GM21529 (cell line): ENCODE results near the gene PSMA3.

ENCODE experiments used
- ATAC-seq: cut with Tn5 transposase; IDR thresholded peaks from one replicate; pipeline ENCODE4 v1.9.1; 2021; ENCODE audit not compliant: unreplicated experiment

The PSMA3 gene

GRCh38 chr14:58270628-58271027 is 26.0 kb downstream of the PSMA3 start:
- no peak for ATAC-seq

- ATAC-seq, result no peak
Observed at GRCh38 chr14:58272588-58273372, 28.1 kb downstream of the PSMA3 start.

GRCh38 chr14:58274881-58275280 is 30.2 kb downstream of the PSMA3 start:
- no peak for ATAC-seq

- no peak for ATAC-seq
Observed at GRCh38 chr14:58275527-58276190, 31.0 kb downstream of the PSMA3 start.

GRCh38 chr14:58276208-58276607 is 31.6 kb downstream of the PSMA3 start:
- no peak for ATAC-seq

- ATAC-seq, result no peak
Observed at GRCh38 chr14:58278177-58278576, 33.5 kb downstream of the PSMA3 start.

GRCh38 chr14:58280954-58281787 is 36.5 kb downstream of the PSMA3 start:
- peak; percentile 73 for ATAC-seq

GRCh38 chr14:58281969-58282368 is 37.3 kb downstream of the PSMA3 start:
- no peak for ATAC-seq

GRCh38 chr14:58282925-58283593 is 38.4 kb downstream of the PSMA3 start:
- ATAC-seq, result no peak

- no peak for ATAC-seq
Observed at GRCh38 chr14:58283730-58284129, 39.1 kb downstream of the PSMA3 start.

GRCh38 chr14:58285132-58285531 is 40.5 kb downstream of the PSMA3 start:
- ATAC-seq, result no peak

- ATAC-seq, result no peak
Observed at GRCh38 chr14:58287607-58288042, 43.0 kb downstream of the PSMA3 start.

- ATAC-seq, result no peak
Observed at GRCh38 chr14:58288106-58288792, 43.6 kb downstream of the PSMA3 start.

- no peak for ATAC-seq
Observed at GRCh38 chr14:58291646-58292045, 47.0 kb downstream of the PSMA3 start.

- ATAC-seq, result no peak
Observed at GRCh38 chr14:58292187-58292586, 47.5 kb downstream of the PSMA3 start.

GRCh38 chr14:58294201-58294600 is 49.6 kb downstream of the PSMA3 start:
- ATAC-seq, result no peak

- ATAC-seq, result no peak
Observed at GRCh38 chr14:58296726-58297125, 52.1 kb downstream of the PSMA3 start.

GRCh38 chr14:58297412-58297761 is 52.7 kb downstream of the PSMA3 start:
- peak; percentile 3 for ATAC-seq

- peak; percentile 84 for ATAC-seq
Observed at GRCh38 chr14:58297762-58298476, 53.3 kb downstream of the PSMA3 start.
